ENCODE data around the gene GTPBP8.
"Not testable (repeated sequence)": the region's sequence is repeated elsewhere in the genome, so short reads cannot be mapped to it uniquely, and the experiment has no call there.

Gene GTPBP8

GRCh38 chr3:113000691-113001090, 9.9 kb downstream of the GTPBP8 start:
- no peak for DNase-seq (ENCODE audit: low read depth)

GRCh38 chr3:113002037-113002436, 11.3 kb downstream of the GTPBP8 start:
- DNase-seq (ENCODE audit: low read depth): no peak

- peak; percentile 13 for DNase-seq (ENCODE audit: low read depth)
Measured at GRCh38 chr3:113002679-113003078, 11.9 kb downstream of the GTPBP8 start.

GRCh38 chr3:113005611-113006010, 14.8 kb downstream of the GTPBP8 start:
- no peak for DNase-seq (ENCODE audit: low read depth)

- no peak for DNase-seq (ENCODE audit: low read depth)
Measured at GRCh38 chr3:113006359-113007056, 15.7 kb downstream of the GTPBP8 start.

GRCh38 chr3:113008117-113008516, 17.3 kb downstream of the GTPBP8 start:
- no peak for DNase-seq (ENCODE audit: low read depth)

- no peak for DNase-seq (ENCODE audit: low read depth)
Measured at GRCh38 chr3:113013593-113013992, 22.8 kb downstream of the GTPBP8 start.

- DNase-seq (ENCODE audit: low read depth): no peak
Measured at GRCh38 chr3:113018536-113019181, 27.9 kb downstream of the GTPBP8 start.

- peak; percentile 69 for DNase-seq (ENCODE audit: low read depth)
Measured at GRCh38 chr3:113019182-113020137, 28.7 kb downstream of the GTPBP8 start.

- DNase-seq (ENCODE audit: low read depth): no peak
Measured at GRCh38 chr3:113021471-113021870, 30.7 kb downstream of the GTPBP8 start.

- no peak for DNase-seq (ENCODE audit: low read depth)
Measured at GRCh38 chr3:113034011-113034410, 43.2 kb downstream of the GTPBP8 start.

GRCh38 chr3:113035387-113035982, 44.7 kb downstream of the GTPBP8 start:
- peak; percentile 2 for DNase-seq (ENCODE audit: low read depth)

- no peak for DNase-seq (ENCODE audit: low read depth)
Measured at GRCh38 chr3:113038328-113038727, 47.5 kb downstream of the GTPBP8 start.

GRCh38 chr3:113039546-113039945, 48.8 kb downstream of the GTPBP8 start:
- no peak for DNase-seq (ENCODE audit: low read depth)

- DNase-seq (ENCODE audit: low read depth): no peak
Measured at GRCh38 chr3:113040231-113040630, 49.4 kb downstream of the GTPBP8 start.

- no peak for DNase-seq (ENCODE audit: low read depth)
Measured at GRCh38 chr3:113043686-113044085, 52.9 kb downstream of the GTPBP8 start.

GRCh38 chr3:113046186-113046965, 55.6 kb downstream of the GTPBP8 start:
- DNase-seq (ENCODE audit: low read depth): not testable (repeated sequence)

- peak; percentile 85 for DNase-seq (ENCODE audit: low read depth)
Measured at GRCh38 chr3:113051302-113051711, 60.5 kb downstream of the GTPBP8 start.

All from activated T-cell treated with anti-CD3 and anti-CD28 coated beads for 1 hour (primary cell).